Endothelial cell of umbilical vein (primary cell): ENCODE results near the gene PLCD4. TPM values are rescaled to one million over a fixed set of nuclear protein-coding genes. Genes with fewer than 3 reads are reported as not detected.

Source experiments
- BruUV-seq: library from RNA; stranded (reverse); fragments of 400-500 nt; replicated peaks from 2 replicates; lab custom pipeline; 2021; lab: Mats Ljungman, UMichigan
- CTCF ChIA-PET: fragments of 300-600, 350-600 bp; sonication (Branson Sonifier 250); formaldehyde crosslinking; loops from one replicate; lab custom pipeline; 2021; ENCODE audit warnings: antibody characterized with exemption, inconsistent platforms; lab: Charles Lee
- POLR2A ChIA-PET: fragments of 300-600, 350-600 bp; sonication (Branson Sonifier 250); formaldehyde crosslinking; loops from one replicate; lab custom pipeline; 2021; ENCODE audit warnings: antibody characterized with exemption, inconsistent platforms; lab: Charles Lee
- DNase-seq: peaks from one replicate; pipeline ENCODE4 v3.0.0-alpha.2; 2011; ENCODE audit warnings: low read depth, low spot score
- FAIRE-seq: peaks from 2 replicates; lab custom pipeline; 2011; peaks lifted over from hg19 to GRCh38; lab: Jason Lieb, UNC
- H2AFZ ChIP-seq: 2 replicates; pipeline ENCODE4 v1.6.0; 2012; ENCODE audit warnings: low read depth, low read length, control low read depth, inconsistent platforms
- H3K27ac ChIP-seq: 2 replicates; pipeline ENCODE4 v1.5.1; 2011; ENCODE audit warnings: low read depth, mild to moderate bottlenecking, control low read depth, low read length, moderate library complexity; ENCODE audit not compliant: insufficient read depth
- H3K27me3 ChIP-seq, 2 experiments: 2 replicates each; pipeline versions ENCODE4 v1.6.0 to v1.6.1; 2011; ENCODE audit warnings: low read length in 2 of 2, mixed read lengths in 1 of 2; ENCODE audit not compliant: control insufficient read depth in 2 of 2, insufficient read depth in 2 of 2
- H3K36me3 ChIP-seq, 2 experiments: 2 replicates in 1 of 2; 3 replicates in 1 of 2; pipeline ENCODE4 v1.5.1; 2011; ENCODE audit warnings: low read length in 2 of 2, mild to moderate bottlenecking in 1 of 2, moderate library complexity in 1 of 2; ENCODE audit not compliant: control insufficient read depth in 2 of 2, insufficient read depth in 2 of 2; ENCODE audit errors: extremely low read depth in 1 of 2
- H3K4me1 ChIP-seq: 3 replicates; pipeline ENCODE4 v1.5.1; 2011; ENCODE audit warnings: mild to moderate bottlenecking, low read length; ENCODE audit not compliant: control insufficient read depth, insufficient read depth; ENCODE audit errors: extremely low read depth
- H3K4me2 ChIP-seq: 2 replicates; pipeline ENCODE4 v1.6.1; 2011; ENCODE audit warnings: low read length, control low read depth, mixed read lengths; ENCODE audit not compliant: insufficient read depth
- H3K4me3 ChIP-seq, 3 experiments: fragments of 200-600 bp in 1 of 3; sonication (generic), shearing (Covaris generic) in 1 of 3; replicated peaks in 1 of 3; 2 replicates each; pipeline ENCODE4 v1.5.1; 2011 to 2016; ENCODE audit warnings: control low read depth in 3 of 3, low read length in 3 of 3, mild to moderate bottlenecking in 2 of 3, inconsistent platforms in 1 of 3, low read depth in 1 of 3, moderate library complexity in 1 of 3; ENCODE audit not compliant: insufficient read depth in 1 of 3
- H3K79me2 ChIP-seq: 2 replicates; pipeline ENCODE4 v1.6.0; 2012; ENCODE audit warnings: low read length, inconsistent platforms; ENCODE audit not compliant: control insufficient read depth, insufficient read depth
- H3K9ac ChIP-seq: replicated peaks from 2 replicates; pipeline ENCODE3; 2011; ENCODE audit warnings: low read length, control low read depth; ENCODE audit not compliant: insufficient read depth; ENCODE audit errors: extremely low read depth
- H3K9me1 ChIP-seq: replicated peaks from 3 replicates; pipeline ENCODE4 v1.6.0; 2011; ENCODE audit warnings: mild to moderate bottlenecking, low read length; ENCODE audit not compliant: control insufficient read depth, insufficient read depth; ENCODE audit errors: extremely low read depth
- H3K9me3 ChIP-seq: replicated peaks from 2 replicates; pipeline ENCODE4 v1.5.1; 2012; ENCODE audit warnings: low read length, inconsistent platforms; ENCODE audit not compliant: control insufficient read depth, insufficient read depth
- H4K20me1 ChIP-seq: replicated peaks from 2 replicates; pipeline ENCODE3; 2011; ENCODE audit warnings: mild to moderate bottlenecking, low read length; ENCODE audit not compliant: control insufficient read depth, insufficient read depth; ENCODE audit errors: extremely low read depth
- CTCF ChIP-seq, 2 donors: IDR thresholded peaks; 1 replicate in 1 of 2; 2 replicates in 1 of 2; pipeline ENCODE4 v1.5.1; 2011; ENCODE audit warnings: low read length in 2 of 2, mild to moderate bottlenecking in 2 of 2, moderate library complexity in 2 of 2, control low read depth in 1 of 2, inconsistent platforms in 1 of 2, low read depth in 1 of 2; ENCODE audit not compliant: insufficient read depth in 1 of 2; ENCODE audit errors: extremely low read depth in 1 of 2
- EZH2 ChIP-seq: IDR thresholded peaks from 2 replicates; pipeline ENCODE4 v1.6.1; 2012; ENCODE audit warnings: borderline replicate concordance, low read depth, mild to moderate bottlenecking, moderate library complexity, low read length, inconsistent platforms; ENCODE audit not compliant: severe bottlenecking
- FOS ChIP-seq: IDR thresholded peaks from 2 replicates; pipeline ENCODE4 v1.6.1; 2011; ENCODE audit warnings: mild to moderate bottlenecking, low read length, moderate library complexity, borderline replicate concordance; ENCODE audit not compliant: insufficient read depth
- GATA2 ChIP-seq: IDR thresholded peaks from 2 replicates; pipeline ENCODE4 v1.7.0; 2011; ENCODE audit warnings: low read depth, mild to moderate bottlenecking, moderate library complexity, mixed read lengths, low read length; ENCODE audit not compliant: insufficient read length, insufficient read depth
- JUN ChIP-seq: IDR thresholded peaks from 2 replicates; pipeline ENCODE4 v1.6.1; 2011; ENCODE audit warnings: borderline replicate concordance, low read depth; ENCODE audit not compliant: insufficient read length, insufficient read depth
- MAX ChIP-seq: IDR thresholded peaks from 2 replicates; pipeline ENCODE4 v1.6.1; 2011; ENCODE audit not compliant: insufficient read depth, insufficient read length
- MYC ChIP-seq: IDR thresholded peaks from one replicate; pipeline ENCODE4 v1.6.1; 2011; ENCODE audit warnings: mild to moderate bottlenecking, low read depth, low read length
- POLR2A ChIP-seq: IDR thresholded peaks from 2 replicates; pipeline ENCODE4 v1.6.1; 2012; ENCODE audit warnings: low read depth, mild to moderate bottlenecking, control low read depth, low read length
- POLR2AphosphoS5 ChIP-seq: IDR thresholded peaks from 2 replicates; pipeline ENCODE4 v1.6.1; 2012; ENCODE audit warnings: low read depth, mild to moderate bottlenecking, control low read depth, low read length, moderate library complexity; ENCODE audit not compliant: insufficient read depth
- dilution Hi-C: fragments of 300-500 bp; cut with MboI; formaldehyde crosslinking; loops from one replicate; pipeline ENCODE4 v1.15.0; 2019; ENCODE audit warnings: low sequenced_read_pairs; ENCODE audit not compliant: extremely low pct_ligation_motif_present
- intact Hi-C: fragments of 100-400 bp; cut with micrococcal nuclease; formaldehyde crosslinking; loops from one replicate; pipeline ENCODE4 v1.10.0; 2022
- polyA plus RNA-seq, 4 experiments: library from polyadenylated mRNA; depleted of rRNA in 3 of 4; stranded (reverse) in 3 of 4; unstranded in 1 of 4; fragments of >200 nt; gene quantifications; 2 replicates each; pipeline versions ENCODE4 v1.2.1 to v1.2.3, GENCODE V29; 2011 to 2012; ENCODE audit warnings: missing spikeins in 1 of 4
- total RNA-seq: library from RNA; stranded (reverse); gene quantifications from 2 replicates; pipeline ENCODE4 v1.2.3, GENCODE V29; 2021

Gene PLCD4
- total and polyA plus RNA-seq, 2 donors (not counting 3 experiments of a cell fraction or from before 2014, with no cell fraction given) = 2.2 to 3.1 TPM

GRCh38 chr2:218557941-218558340, 49.8 kb upstream of the PLCD4 start:
- Histone ChIP-seq H3K79me2 (no peaks in the 10 kb centered on the region), H3K4me3 (peak overlapping the region in 1 of 3 experiments; percentile 14), H3K27me3 (no peaks in the 10 kb centered on the region), H3K9ac (no peak overlapping the region), H3K4me1 (peaks cover 11% of the 10 kb centered on the region), H3K27ac (peak overlapping the region; percentile 48), H3K9me3 (no peaks in the 10 kb centered on the region), H3K36me3 (peaks cover 2 to 12% of the 10 kb centered on the region in 2 experiments), H4K20me1 (no peaks in the 10 kb centered on the region), H2AFZ (no peak overlapping the region), H3K4me2 (peak overlapping the region; percentile 79), H3K9me1 (no peaks in the 10 kb centered on the region)
- CTCF ChIA-PET = interaction anchor here (0.6 to 1.2 kb wide), 6 partner anchors 20 to 290 kb away, joined by 3 to 6 read pairs (median 4); no protein-coding TSS in a partner anchor
- no TSS peak for BruUV-seq
- FAIRE-seq = no peak
- dilution Hi-C loops = no loop called here
- no peak for DNase-seq
- TF ChIP-seq JUN (no peak), FOS (peak; percentile 23), POLR2AphosphoS5 (no peak)
- intact Hi-C loops = no loop called here
- POLR2A ChIA-PET = interaction anchor here (0.6 kb wide), 1 partner anchor 50 kb away, joined by 3 read pairs; no protein-coding TSS in a partner anchor

- ChIA-PET POLR2A (no interaction called here), CTCF (no interaction called here)
- Histone ChIP-seq H3K4me2 (no peak overlapping the region), H3K27me3 (no peaks in the 10 kb centered on the region), H3K36me3 (peaks cover 2 to 6% of the 10 kb centered on the region in 2 experiments), H3K4me3 (no peak overlapping the region), H3K4me1 (peaks cover 11% of the 10 kb centered on the region), H3K27ac (no peak overlapping the region), H3K9ac (no peak overlapping the region), H4K20me1 (no peaks in the 10 kb centered on the region), H3K79me2 (no peaks in the 10 kb centered on the region), H3K9me1 (no peaks in the 10 kb centered on the region), H2AFZ (no peak overlapping the region), H3K9me3 (no peaks in the 10 kb centered on the region)
- dilution Hi-C loops (no loop called here), intact Hi-C loops (no loop called here)
- FAIRE-seq (no peak), DNase-seq (no peak)
- TF ChIP-seq MAX (no peak), JUN (no peak), EZH2 (no peak), GATA2 (no peak), CTCF (IDR thresholded peaks at IDR 0.05; ENCODE audit: extremely low read depth in 1 of 2, insufficient read depth in 1 of 2, low read depth in 1 of 2, low read length in 2 of 2) (no peak), MYC (no peak), POLR2A (no peak), FOS (no peak), POLR2AphosphoS5 (no peak)
- no TSS peak for BruUV-seq
These were observed 48.7 kb upstream of the PLCD4 start for GRCh38 chr2:218558986-218559385.
